Measurements from ENCODE around the gene CDK11B. TPM values are rescaled to one million over a fixed set of nuclear protein-coding genes. Genes with fewer than 3 reads are reported as not detected.
A peak's percentile ranks its signal among the peaks of the same experiment; 100 is the strongest.

Gene CDK11B
- total and polyA plus RNA-seq, 2 of the 8 experiments (the other 6 are each of a cell fraction or from before 2014, with no cell fraction given): 11.1 to 31.9 TPM

GRCh38 chr1:1626207-1627141 is 32.3 kb downstream of the CDK11B start:
- H3K23me2 ChIP-seq (ENCODE audit: low read depth, low read length): peaks cover 6% of the 10 kb centered on the region; the same call in 1 of the 2 replicates
- H4K8ac ChIP-seq (ENCODE audit: extremely low read depth, insufficient read depth, low read length): no peak overlapping the region; the same call in 1 of the 2 replicates
- no peak overlapping the region for H3K4me3 ChIP-seq (ENCODE audit: extremely low read depth in 1 of 4, insufficient read depth in 2 of 4, low read depth in 3 of 4, low read length in 4 of 4)
- H2BK15ac ChIP-seq (ENCODE audit: low read length): no peak overlapping the region
- DNase-seq (ENCODE audit: low read depth in 1 of 2, low spot score in 2 of 2) (peak in 1 of 2 experiments; percentile 46), FAIRE-seq (no peak)
- no peak overlapping the region for H3K9ac ChIP-seq (replicated peaks in 1 of 4; ENCODE audit: extremely low read depth in 1 of 4, low read depth in 3 of 4, low read length in 3 of 4)
- ChIA-PET POLR2A (ENCODE audit: partially characterized antibody) (interaction anchor here (1.2 to 1.8 kb wide), 2 partner anchors 8 to 11 kb away, joined by 3 to 8 read pairs; partner anchors contain the start of gene MIB2), CTCF (ENCODE audit: partially characterized antibody) (no interaction called here)
- H3K27ac ChIP-seq (ENCODE audit: low read depth, low read length): no peak overlapping the region
- 92% methylated on average over 17 of the region's 48 CpGs; no CpG with 5 or more reads in 1 of the 2 experiments for WGBS, 2 experiments (ENCODE audit: extremely low coverage in 1 of 2, insufficient coverage in 1 of 2, insufficient read length in 1 of 2, insufficient replicate concordance in 2 of 2, low coverage in 1 of 2, low lambda C conversion rate in 2 of 2, missing lambda C conversion rate in 1 of 2)
- H3K27me3 ChIP-seq (replicated peaks in 1 of 4; ENCODE audit: control insufficient read depth in 3 of 4, extremely low read depth in 1 of 4, insufficient read depth in 3 of 4, low read length in 3 of 4): peaks cover 2 to 14% (median 8%) of the 10 kb centered on the region in 4 experiments; a peak in 5 of 7 replicates
- no peaks in the 10 kb centered on the region for H3K36me3 ChIP-seq (ENCODE audit: control insufficient read depth in 2 of 4, insufficient read depth in 4 of 4, low read length in 3 of 4)
- H2BK5ac ChIP-seq (ENCODE audit: low read depth, low read length): no peak overlapping the region
- H3K79me2 ChIP-seq (ENCODE audit: control insufficient read depth in 1 of 2, insufficient read depth in 2 of 2, low read length in 2 of 2): no peaks in the 10 kb centered on the region
- no peaks in the 10 kb centered on the region for H3K9me3 ChIP-seq (ENCODE audit: insufficient read depth in 2 of 2, low read depth in 1 of 2, low read length in 1 of 2)
- peaks cover 0 to 13% of the 10 kb centered on the region in 2 experiments for H4K20me1 ChIP-seq (replicated peaks in 1 of 2; ENCODE audit: control insufficient read depth in 1 of 2, insufficient read depth in 2 of 2, low read length in 2 of 2)
- H4K91ac ChIP-seq (replicated peaks; ENCODE audit: insufficient read length, low read length): no peak overlapping the region
- H3K23ac ChIP-seq (ENCODE audit: insufficient read length): no peak overlapping the region
- H2BK12ac ChIP-seq (ENCODE audit: low read depth, low read length): no peak overlapping the region
- H3K56ac ChIP-seq (replicated peaks; ENCODE audit: insufficient read length, low read depth, low read length): no peak overlapping the region
- H4K5ac ChIP-seq (ENCODE audit: insufficient read length, low read depth, low read length): no peak overlapping the region
- no peak overlapping the region for H2BK20ac ChIP-seq (ENCODE audit: low read length)
- H3K4ac ChIP-seq (replicated peaks; ENCODE audit: insufficient read length, low read depth, low read length): no peak overlapping the region
- peaks cover 0 to 6% (median 2%) of the 10 kb centered on the region in 4 experiments; a peak in 4 of 7 replicates for H3K4me1 ChIP-seq (replicated peaks in 1 of 4; ENCODE audit: control insufficient read depth in 3 of 4, insufficient read depth in 4 of 4, low read length in 3 of 4)
- no peak overlapping the region for H3K18ac ChIP-seq (ENCODE audit: extremely low read depth, low read length)
- H3K14ac ChIP-seq (ENCODE audit: insufficient read length): no peak overlapping the region
- H3K79me1 ChIP-seq (ENCODE audit: low read depth, low read length): no peaks in the 10 kb centered on the region
- H2AK5ac ChIP-seq (ENCODE audit: low read depth, low read length): no peak overlapping the region
- H3K4me2 ChIP-seq (ENCODE audit: insufficient read depth in 1 of 2, low read depth in 2 of 2, low read length in 2 of 2): no peak overlapping the region
- no peak overlapping the region for H2BK120ac ChIP-seq (replicated peaks; ENCODE audit: low read depth, low read length)
- H2AFZ ChIP-seq (ENCODE audit: low read length): no peak overlapping the region
- TF ChIP-seq RFX5 (IDR thresholded peaks at IDR 0.05; ENCODE audit: borderline replicate concordance, low read depth, low read length) (no peak), SIN3A (conservative IDR thresholded peaks at IDR 0.05 in 1 of 2, IDR thresholded peaks at IDR 0.05 in 1 of 2; ENCODE audit: low read depth in 1 of 2, low read length in 2 of 2) (no peak), SP1 (IDR thresholded peaks at IDR 0.05; ENCODE audit: low read depth, low read length) (no peak), BCL11A (IDR thresholded peaks at IDR 0.05; ENCODE audit: low read depth in 2 of 2, low read length in 2 of 2) (no peak), JUND (IDR thresholded peaks at IDR 0.05; ENCODE audit: low read length) (no peak), ASH2L (IDR thresholded peaks at IDR 0.05; ENCODE audit: low read length) (no peak), NANOG (IDR thresholded peaks at IDR 0.05; ENCODE audit: insufficient read depth, low read depth, low read length, poor library complexity, severe bottlenecking) (no peak), CREB1 (IDR thresholded peaks at IDR 0.05) (no peak), ATF2 (IDR thresholded peaks at IDR 0.05; ENCODE audit: low read length) (no peak), CBX5 (IDR thresholded peaks at IDR 0.05; ENCODE audit: low read depth, low read length) (no peak)
